WTC11 (cell line): Measurements from ENCODE around the gene OTOP1. TPM values are rescaled to one million over a fixed set of nuclear protein-coding genes. Genes with fewer than 3 reads are reported as not detected.

ENCODE experiments used
- ATF3 ChIP-seq: sonication (generic); formaldehyde crosslinking; conservative IDR thresholded peaks from 2 replicates; pipeline ENCODE4 v1.8.1; 2022; ENCODE audit warnings: mild to moderate bottlenecking, missing genetic modification reagents
- CTCF ChIP-seq: fragments of 200-600 bp; IDR thresholded peaks from 2 replicates; pipeline ENCODE4 v1.8.0; 2022; ENCODE audit warnings: antibody characterized with exemption
- E2F1 ChIP-seq: sonication (generic); formaldehyde crosslinking; IDR thresholded peaks from 2 replicates; pipeline ENCODE4 v1.8.0; 2022; ENCODE audit warnings: mild to moderate bottlenecking, missing genetic modification reagents
- E2F4 ChIP-seq: sonication (generic); formaldehyde crosslinking; IDR thresholded peaks from 2 replicates; pipeline ENCODE4 v1.8.1; 2022; ENCODE audit warnings: low read depth, mild to moderate bottlenecking, moderate library complexity, missing genetic modification reagents, borderline replicate concordance
- ETV6 ChIP-seq: sonication (generic); formaldehyde crosslinking; IDR thresholded peaks from 2 replicates; pipeline ENCODE4 v1.8.1; 2022; ENCODE audit warnings: mild to moderate bottlenecking, missing genetic modification reagents
- FOXP1 ChIP-seq: sonication (generic); formaldehyde crosslinking; IDR thresholded peaks from 2 replicates; pipeline ENCODE4 v1.8.0; 2022; ENCODE audit warnings: missing genetic modification reagents, mild to moderate bottlenecking, moderate library complexity, borderline replicate concordance
- GRHL2 ChIP-seq: fragments of 250-450 bp; sonication (Bioruptor Pico); IDR thresholded peaks from 2 replicates; pipeline ENCODE4 v1.8.0; 2022; ENCODE audit warnings: mild to moderate bottlenecking, moderate library complexity; ENCODE audit not compliant: insufficient replicate concordance, severe bottlenecking
- IRF1 ChIP-seq: sonication (generic); formaldehyde crosslinking; IDR thresholded peaks from 2 replicates; pipeline ENCODE4 v1.8.0; 2023; ENCODE audit warnings: missing genetic modification reagents
- IRF2 ChIP-seq: sonication (generic); formaldehyde crosslinking; IDR thresholded peaks from 2 replicates; pipeline ENCODE4 v1.8.0; 2022; ENCODE audit warnings: low read depth, missing genetic modification reagents, borderline replicate concordance
- MAX ChIP-seq: sonication (generic); formaldehyde crosslinking; IDR thresholded peaks from 2 replicates; pipeline ENCODE4 v1.8.0; 2022; ENCODE audit warnings: mild to moderate bottlenecking, missing genetic modification reagents
- MYBL2 ChIP-seq: sonication (generic); formaldehyde crosslinking; IDR thresholded peaks from 2 replicates; pipeline ENCODE4 v1.8.1; 2023; ENCODE audit warnings: mild to moderate bottlenecking, moderate library complexity, missing genetic modification reagents
- RELA ChIP-seq: sonication (generic); formaldehyde crosslinking; IDR thresholded peaks from 2 replicates; pipeline ENCODE4 v1.8.1; 2022; ENCODE audit warnings: missing genetic modification reagents, mild to moderate bottlenecking, borderline replicate concordance
- SOX15 ChIP-seq: fragments of 250-450 bp; sonication (Bioruptor Pico); IDR thresholded peaks from 2 replicates; pipeline ENCODE4 v1.9.0; 2021; ENCODE audit warnings: mild to moderate bottlenecking
- SP1 ChIP-seq: sonication (generic); formaldehyde crosslinking; conservative IDR thresholded peaks from 2 replicates; pipeline ENCODE4 v1.8.1; 2022; ENCODE audit warnings: missing genetic modification reagents
- TP53 ChIP-seq: sonication (generic); formaldehyde crosslinking; IDR thresholded peaks from 2 replicates; pipeline ENCODE4 v1.8.1; 2023; ENCODE audit warnings: mild to moderate bottlenecking, missing genetic modification reagents
- USF2 ChIP-seq: sonication (generic); formaldehyde crosslinking; IDR thresholded peaks from 2 replicates; pipeline ENCODE4 v1.8.1; 2023; ENCODE audit warnings: mild to moderate bottlenecking, missing genetic modification reagents, moderate library complexity
- ZBTB21 ChIP-seq: sonication (generic); formaldehyde crosslinking; IDR thresholded peaks from 2 replicates; pipeline ENCODE4 v1.8.1; 2023; ENCODE audit warnings: mild to moderate bottlenecking, missing genetic modification reagents, borderline replicate concordance
- ZNF219 ChIP-seq: sonication (generic); formaldehyde crosslinking; IDR thresholded peaks from 2 replicates; pipeline ENCODE4 v1.8.0; 2023; ENCODE audit warnings: missing genetic modification reagents, mild to moderate bottlenecking, borderline replicate concordance
- ZNF232 ChIP-seq: sonication (generic); formaldehyde crosslinking; IDR thresholded peaks from 2 replicates; pipeline ENCODE4 v1.8.0; 2022; ENCODE audit warnings: mild to moderate bottlenecking, missing genetic modification reagents
- ZNF263 ChIP-seq: sonication (generic); formaldehyde crosslinking; IDR thresholded peaks from 2 replicates; pipeline ENCODE4 v1.8.1; 2022; ENCODE audit warnings: low read depth, mild to moderate bottlenecking, moderate library complexity, missing genetic modification reagents
- ZNF281 ChIP-seq: sonication (generic); formaldehyde crosslinking; IDR thresholded peaks from 2 replicates; pipeline ENCODE4 v1.8.0; 2023; ENCODE audit warnings: mild to moderate bottlenecking, missing genetic modification reagents
- ZNF416 ChIP-seq: fragments of 250-450 bp; sonication (Bioruptor Pico); IDR thresholded peaks from 2 replicates; pipeline ENCODE4 v1.9.0; 2021; ENCODE audit warnings: mild to moderate bottlenecking, inconsistent platforms
- ZNF423 ChIP-seq: fragments of 250-450 bp; sonication (Bioruptor Pico); IDR thresholded peaks from 2 replicates; pipeline ENCODE4 v2.1.2; 2022; ENCODE audit warnings: mild to moderate bottlenecking, moderate library complexity
- ZNF532 ChIP-seq: fragments of 250-450 bp; sonication (Bioruptor Pico); IDR thresholded peaks from 2 replicates; pipeline ENCODE4 v1.9.0; 2021; ENCODE audit warnings: mild to moderate bottlenecking, borderline replicate concordance
- total RNA-seq: library from RNA; stranded (reverse); gene quantifications from 3 replicates; pipeline ENCODE4 v1.2.3, GENCODE V29; 2021

The OTOP1 gene
- total RNA-seq, 1 experiment from 2014 or later = not detected

GRCh38 chr4:4248029-4248884 lies 21.5 kb upstream of the OTOP1 start, which contains the start of gene TMEM128 (continued):
- TF ChIP-seq IRF1 (CRISPR knock-in tag) = no peak; the same call in 1 of the 2 replicates
- TF ChIP-seq ATF3 = no peak
- TF ChIP-seq CTCF = no peak
- no peak for TF ChIP-seq GRHL2 (CRISPR knock-in tag)
- TF ChIP-seq ZNF416 = no peak
- TF ChIP-seq IRF2 = no peak
- 0 out of 2 replicates have a peak, but pooled peaks have one; percentile 53 for TF ChIP-seq TP53 (CRISPR knock-in tag)
- peak; percentile 53; the same call in 1 of the 2 replicates for TF ChIP-seq MAX (CRISPR knock-in tag)
- peak; percentile 77 for TF ChIP-seq FOXP1
- peak; percentile 96 for TF ChIP-seq SP1 (CRISPR knock-in tag)
- no peak for TF ChIP-seq ZNF532 (CRISPR knock-in tag)
- peak; percentile 44; the same call in 1 of the 2 replicates for TF ChIP-seq MYBL2 (CRISPR knock-in tag)
- TF ChIP-seq USF2 (CRISPR knock-in tag) = no peak
- 0 out of 2 replicates have a peak, but pooled peaks have one; percentile 37 for TF ChIP-seq RELA
- TF ChIP-seq ZNF232 = no peak
- no peak for TF ChIP-seq E2F1 (CRISPR knock-in tag)
- TF ChIP-seq ZBTB21 = no peak
- TF ChIP-seq ZNF219 (CRISPR knock-in tag) = no peak; the same call in 1 of the 2 replicates
- TF ChIP-seq SOX15 (CRISPR knock-in tag) = no peak
- no peak for TF ChIP-seq ETV6 (CRISPR knock-in tag)
- TF ChIP-seq ZNF423 (CRISPR knock-in tag) = no peak
- TF ChIP-seq ZNF281 (CRISPR knock-in tag) = peak; percentile 64; the same call in 1 of the 2 replicates
- TF ChIP-seq ZNF263 (CRISPR knock-in tag) = no peak
- peak; percentile 58; the same call in 1 of the 2 replicates for TF ChIP-seq E2F4
